IMR-90 (cell line): ENCODE data around the gene RAX2. TPM values are rescaled to one million over a fixed set of nuclear protein-coding genes. Genes with fewer than 3 reads are reported as not detected.
A peak's percentile ranks its signal among the peaks of the same experiment; 100 is the strongest.

Experiments
- ATAC-seq: fragments of 200-7000 bp; cut with Tn5 transposase; 2 replicates; pipeline ENCODE4 v1.9.1; 2020; ENCODE audit warnings: low read depth, mild to moderate bottlenecking, moderate library complexity
- BruUV-seq: library from RNA; stranded (reverse); fragments of 400-500 nt; replicated peaks from 2 replicates; lab custom pipeline; 2021; lab: Mats Ljungman, UMichigan
- CTCF ChIA-PET: fragments of 300-600 bp; formaldehyde crosslinking; extraction: SDS; loops from one replicate; lab custom pipeline; 2021; ENCODE audit warnings: antibody characterized with exemption; lab: Yijun Ruan, JAX
- POLR2A ChIA-PET: fragments of 300-600 bp; sonication (Branson Sonifier 250); formaldehyde crosslinking; loops from one replicate; lab custom pipeline; 2022; ENCODE audit warnings: antibody characterized with exemption; ENCODE audit not compliant: unreplicated experiment; lab: Charles Lee
- DNase-seq: peaks from one replicate; pipeline ENCODE4 v3.0.0; 2013
- H2AFZ ChIP-seq: replicated peaks from 2 replicates; pipeline ENCODE3; 2013; ENCODE audit warnings: low read length, mild to moderate bottlenecking; ENCODE audit not compliant: poor library complexity
- H2AK5ac ChIP-seq: 2 replicates; pipeline ENCODE4 v1.6.1; 2013; ENCODE audit warnings: low read depth, low read length, inconsistent platforms
- H2AK9ac ChIP-seq: replicated peaks from 2 replicates; pipeline ENCODE3; 2013; ENCODE audit warnings: mild to moderate bottlenecking, low read depth, low read length, moderate library complexity; ENCODE audit not compliant: poor library complexity
- H2BK120ac ChIP-seq: 2 replicates; pipeline ENCODE4 v1.6.1; 2013; ENCODE audit warnings: low read depth, low read length, inconsistent platforms
- H2BK15ac ChIP-seq: 3 replicates; pipeline ENCODE4 v1.6.1; 2013; ENCODE audit warnings: low read depth, low read length, inconsistent platforms
- H2BK20ac ChIP-seq: 2 replicates; pipeline ENCODE4 v1.6.1; 2013; ENCODE audit warnings: low read depth, mild to moderate bottlenecking, inconsistent platforms, low read length, moderate library complexity
- H2BK5ac ChIP-seq: 2 replicates; pipeline ENCODE4 v1.6.1; 2013; ENCODE audit warnings: mild to moderate bottlenecking, low read depth, low read length, inconsistent platforms; ENCODE audit not compliant: poor library complexity, severe bottlenecking
- H3K14ac ChIP-seq: replicated peaks from 2 replicates; pipeline ENCODE4 v1.6.1; 2013; ENCODE audit warnings: low read depth, low read length, inconsistent platforms
- H3K18ac ChIP-seq: 2 replicates; pipeline ENCODE4 v1.6.1; 2013; ENCODE audit warnings: low read depth, low read length, control low read depth
- H3K23ac ChIP-seq: 2 replicates; pipeline ENCODE4 v1.6.1; 2013; ENCODE audit warnings: low read depth, low read length, inconsistent platforms
- H3K27ac ChIP-seq: 2 replicates; pipeline ENCODE4 v1.5.1; 2013; ENCODE audit warnings: mild to moderate bottlenecking, control low read depth, low read length; ENCODE audit not compliant: insufficient read depth
- H3K27me3 ChIP-seq: 2 replicates; pipeline ENCODE4 v1.6.1; 2013; ENCODE audit warnings: low read length; ENCODE audit not compliant: control insufficient read depth, insufficient read depth
- H3K36me3 ChIP-seq: 2 replicates; pipeline ENCODE4 v1.6.1; 2013; ENCODE audit warnings: low read length, mixed read lengths; ENCODE audit not compliant: control insufficient read depth, insufficient read depth
- H3K4ac ChIP-seq: 2 replicates; pipeline ENCODE4 v1.6.1; 2013; ENCODE audit warnings: low read depth, low read length, inconsistent platforms
- H3K4me1 ChIP-seq: 2 replicates; pipeline ENCODE4 v1.6.1; 2013; ENCODE audit warnings: low read length, mixed read lengths; ENCODE audit not compliant: control insufficient read depth, insufficient read depth
- H3K4me2 ChIP-seq: 2 replicates; pipeline ENCODE4 v1.6.1; 2013; ENCODE audit warnings: low read depth, mild to moderate bottlenecking, control low read depth, low read length, moderate library complexity
- H3K4me3 ChIP-seq: 2 replicates; pipeline ENCODE4 v1.5.1; 2013; ENCODE audit warnings: low read depth, mild to moderate bottlenecking, control low read depth, low read length, moderate library complexity; ENCODE audit not compliant: insufficient read depth
- H3K56ac ChIP-seq: 2 replicates; pipeline ENCODE4 v1.6.1; 2013; ENCODE audit warnings: low read length, inconsistent platforms; ENCODE audit not compliant: insufficient read depth; ENCODE audit errors: extremely low read depth
- H3K79me1 ChIP-seq, 2 experiments: 2 replicates each; pipeline ENCODE4 v1.6.1; 2013; ENCODE audit warnings: low read length in 2 of 2, inconsistent platforms in 1 of 2, low read depth in 1 of 2
- H3K9ac ChIP-seq: 2 replicates; pipeline ENCODE4 v1.6.1; 2013; ENCODE audit warnings: low read depth, low read length, control low read depth
- H3K9me1 ChIP-seq: 2 replicates; pipeline ENCODE4 v1.6.1; 2013; ENCODE audit warnings: low read length, inconsistent platforms; ENCODE audit not compliant: insufficient read depth
- H3K9me3 ChIP-seq: 2 replicates; pipeline ENCODE4 v1.6.1; 2013; ENCODE audit warnings: low read length; ENCODE audit not compliant: control insufficient read depth, insufficient read depth
- H4K20me1 ChIP-seq: 2 replicates; pipeline ENCODE4 v1.6.1; 2013; ENCODE audit warnings: low read length, inconsistent platforms; ENCODE audit not compliant: insufficient read depth
- H4K5ac ChIP-seq: 2 replicates; pipeline ENCODE4 v1.6.1; 2013; ENCODE audit warnings: mild to moderate bottlenecking, low read depth, low read length, control low read depth
- H4K8ac ChIP-seq, 2 experiments: 2 replicates each; pipeline ENCODE4 v1.6.1; 2013; ENCODE audit warnings: low read depth in 2 of 2, low read length in 2 of 2, control low read depth in 1 of 2, inconsistent platforms in 1 of 2
- H4K91ac ChIP-seq: 2 replicates; pipeline ENCODE4 v1.6.1; 2013; ENCODE audit warnings: low read depth, low read length, inconsistent platforms; ENCODE audit not compliant: insufficient read depth
- BHLHE40 ChIP-seq: fragments of 150-350 bp; IDR thresholded peaks from 2 replicates; pipeline ENCODE4 v1.6.1; 2016; ENCODE audit warnings: mild to moderate bottlenecking, low read depth, low read length
- CEBPB ChIP-seq: IDR thresholded peaks from 2 replicates; pipeline ENCODE4 v1.6.1; 2012; ENCODE audit warnings: low read depth, low read length, improper control_type of control experiment
- CHD1 ChIP-seq: IDR thresholded peaks from 2 replicates; pipeline ENCODE4 v1.6.1; 2012; ENCODE audit warnings: low read depth, low read length, improper control_type of control experiment
- ELK1 ChIP-seq: fragments of 150-350 bp; IDR thresholded peaks from 2 replicates; pipeline ENCODE4 v1.6.1; 2016; ENCODE audit warnings: low read depth, mild to moderate bottlenecking, low read length, moderate library complexity, borderline replicate concordance
- FOS ChIP-seq: fragments of 150-350 bp; IDR thresholded peaks from 2 replicates; pipeline ENCODE4 v1.6.1; 2016; ENCODE audit warnings: low read depth, low read length
- MAFK ChIP-seq: IDR thresholded peaks from 2 replicates; pipeline ENCODE4 v1.6.1; 2012; ENCODE audit warnings: low read depth, low read length, improper control_type of control experiment
- MAZ ChIP-seq: IDR thresholded peaks from 2 replicates; pipeline ENCODE4 v1.6.1; 2012; ENCODE audit warnings: low read depth, mild to moderate bottlenecking, low read length, improper control_type of control experiment, moderate library complexity, borderline replicate concordance
- MXI1 ChIP-seq: IDR thresholded peaks from 2 replicates; pipeline ENCODE4 v1.6.1; 2012; ENCODE audit warnings: low read depth, mild to moderate bottlenecking, low read length, moderate library complexity, borderline replicate concordance
- POLR2A ChIP-seq: IDR thresholded peaks from 2 replicates; pipeline ENCODE4 v1.6.1; 2012; ENCODE audit warnings: mild to moderate bottlenecking, low read depth, low read length
- RAD21 ChIP-seq: IDR thresholded peaks from 2 replicates; pipeline ENCODE4 v1.6.1; 2012; ENCODE audit warnings: low read length, improper control_type of control experiment
- RCOR1 ChIP-seq: IDR thresholded peaks from 2 replicates; pipeline ENCODE4 v1.6.1; 2012; ENCODE audit warnings: mild to moderate bottlenecking, low read length, improper control_type of control experiment; ENCODE audit not compliant: insufficient replicate concordance
- RFX5 ChIP-seq: IDR thresholded peaks from 2 replicates; pipeline ENCODE4 v1.8.0; 2012; ENCODE audit warnings: low read depth, mild to moderate bottlenecking, low read length, moderate library complexity
- SMC3 ChIP-seq: fragments of 150-350 bp; IDR thresholded peaks from 2 replicates; pipeline ENCODE4 v1.6.1; 2016; ENCODE audit warnings: low read depth, mild to moderate bottlenecking, antibody characterized with exemption, low read length, moderate library complexity
- USF2 ChIP-seq: fragments of 150-350 bp; IDR thresholded peaks from 2 replicates; pipeline ENCODE4 v1.6.1; 2017; ENCODE audit warnings: mild to moderate bottlenecking, antibody characterized with exemption, low read length, low read depth
- WGBS, 2 experiments: methylation state at CpG; one replicate each; pipeline versions ENCODE4 v1.1.5 to v1.1.7; 2013; ENCODE audit warnings: missing lambda C conversion rate in 2 of 2; ENCODE audit not compliant: insufficient read length in 1 of 2; ENCODE audit errors: extremely low coverage in 2 of 2; 5-methylcytosine and 5-hydroxymethylcytosine counted together
- dilution Hi-C: fragments of 300-500 bp; cut with HindIII; formaldehyde crosslinking; loops from one replicate; pipeline ENCODE4 v1.14.3; 2018; ENCODE audit warnings: low sequenced_read_pairs; ENCODE audit not compliant: unreplicated experiment
- in situ Hi-C: fragments of 300-500 bp; cut with MboI; formaldehyde crosslinking; loops from 3 replicates; pipeline ENCODE4 v1.14.3; 2019; ENCODE audit warnings: low sequenced_read_pairs, inconsistent platforms, mixed read lengths
- intact Hi-C: fragments of 100-400 bp; cut with micrococcal nuclease; formaldehyde crosslinking; loops from 2 replicates; pipeline ENCODE4 v1.10.0; 2022
- polyA plus RNA-seq, 3 experiments: library from polyadenylated mRNA; depleted of rRNA; stranded (reverse); fragments of >200 nt; gene quantifications; 2 replicates each; pipeline ENCODE4 v1.2.3, GENCODE V29; 2012; ENCODE audit warnings: low replicate concordance in 1 of 3
- total RNA-seq: library from RNA; depleted of rRNA; stranded (reverse); fragments of >200 nt; gene quantifications from 2 replicates; pipeline ENCODE4 v1.2.3, GENCODE V29; 2012

Gene RAX2
- total and polyA plus RNA-seq, 2 of the 4 experiments (the other 2 are of a cell fraction) = not detected

GRCh38 chr19:3818918-3819317 lies 46.9 kb upstream of the RAX2 start:
- Histone ChIP-seq H3K27me3 (peaks cover 9% of the 10 kb centered on the region), H3K79me1 (no peaks in the 10 kb centered on the region), H2AK5ac (no peak overlapping the region), H2AFZ (peak overlapping the region; percentile 11), H3K9me3 (no peaks in the 10 kb centered on the region), H2BK5ac (no peak overlapping the region), H4K8ac (no peak overlapping the region), H3K14ac (no peak overlapping the region), H3K4ac (no peak overlapping the region), H3K36me3 (no peaks in the 10 kb centered on the region), H4K5ac (no peak overlapping the region), H2AK9ac (no peak overlapping the region), H3K9me1 (0 out of 2 replicates have a peak, but pooled peaks cover 2% of the 10 kb centered on the region), H4K91ac (no peak overlapping the region), H2BK15ac (no peak overlapping the region), H3K4me3 (no peak overlapping the region), H4K20me1 (no peaks in the 10 kb centered on the region), H3K56ac (no peak overlapping the region), H3K4me2 (no peak overlapping the region; the same call in 1 of the 2 replicates), H2BK120ac (no peak overlapping the region), H2BK20ac (no peak overlapping the region), H3K23ac (no peak overlapping the region), H3K27ac (no peak overlapping the region), H3K9ac (no peak overlapping the region), H3K4me1 (no peaks in the 10 kb centered on the region), H3K18ac (no peak overlapping the region)
- CTCF ChIA-PET = no interaction called here
- no peak for DNase-seq
- TF ChIP-seq MAFK (no peak), RFX5 (no peak), MXI1 (no peak), USF2 (no peak), SMC3 (no peak), RCOR1 (no peak), MAZ (no peak), FOS (no peak), CHD1 (no peak), POLR2A (no peak), CEBPB (no peak), RAD21 (no peak), BHLHE40 (no peak), ELK1 (no peak)
- intact Hi-C loops (no loop called here), dilution Hi-C loops (no loop called here), in situ Hi-C loops (no loop called here)
- BruUV-seq = no TSS peak
- POLR2A ChIA-PET = no interaction called here
- no peak for ATAC-seq
- WGBS, 2 experiments = 37% methylated on average over 10 of the region's 31 CpGs; no CpG with 5 or more reads in 1 of the 2 experiments
